GM21515 (cell line): Measurements from ENCODE around the gene FOXC2.
"Not testable (repeated sequence)": the region's sequence is repeated elsewhere in the genome, so short reads cannot be mapped to it uniquely, and the experiment has no call there.

Experiments used
- ATAC-seq: cut with Tn5 transposase; IDR thresholded peaks from one replicate; pipeline ENCODE4 v1.9.1; 2021; ENCODE audit not compliant: unreplicated experiment

Gene FOXC2

DNA sequence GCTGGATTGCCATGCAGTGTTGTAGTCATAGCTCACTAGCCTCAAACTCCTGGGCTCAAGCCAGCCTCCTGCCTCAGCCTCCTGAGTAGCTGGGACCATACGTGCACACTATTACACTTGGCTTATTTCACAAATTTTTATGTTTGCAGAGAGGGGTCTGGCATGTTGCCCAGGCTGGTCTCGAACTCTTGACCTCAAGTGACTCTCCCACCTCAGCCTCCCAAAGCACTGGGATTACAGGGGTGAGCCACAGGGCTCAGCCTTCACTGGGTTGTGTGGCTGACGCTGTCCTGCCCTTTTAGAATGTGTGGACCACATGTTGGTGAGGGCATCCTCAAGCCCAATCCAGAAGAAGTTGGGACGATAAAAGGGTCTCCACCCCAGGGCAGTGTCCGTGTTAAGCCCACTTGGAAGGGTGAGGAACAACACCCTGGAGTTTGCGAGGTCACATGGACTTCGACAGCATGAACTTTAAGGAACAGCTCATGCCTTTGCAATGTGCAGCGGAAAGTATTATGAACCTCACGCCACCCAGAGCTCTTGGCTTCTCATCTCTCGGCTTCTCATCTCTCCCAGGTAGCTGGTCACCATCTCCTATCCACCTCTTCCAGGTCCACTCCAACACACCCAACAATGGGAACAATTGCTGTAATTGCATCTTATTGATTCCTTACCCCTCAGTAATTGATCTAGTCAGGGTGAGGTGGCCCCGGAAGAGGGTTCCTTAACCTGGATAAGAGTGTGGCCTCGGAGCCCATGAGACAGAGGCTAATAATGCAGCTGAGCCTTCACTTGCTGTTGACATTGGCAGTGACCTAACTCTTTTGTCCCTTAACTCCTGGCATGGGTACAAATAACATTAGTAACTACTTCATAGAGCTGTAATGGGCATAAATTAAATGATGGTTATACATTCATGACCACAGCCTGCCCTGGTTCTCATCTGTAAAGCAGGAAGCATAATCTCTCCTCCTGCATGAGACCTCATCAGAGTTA, 18.4 kb downstream of the FOXC2 start:
- ATAC-seq = no peak

DNA sequence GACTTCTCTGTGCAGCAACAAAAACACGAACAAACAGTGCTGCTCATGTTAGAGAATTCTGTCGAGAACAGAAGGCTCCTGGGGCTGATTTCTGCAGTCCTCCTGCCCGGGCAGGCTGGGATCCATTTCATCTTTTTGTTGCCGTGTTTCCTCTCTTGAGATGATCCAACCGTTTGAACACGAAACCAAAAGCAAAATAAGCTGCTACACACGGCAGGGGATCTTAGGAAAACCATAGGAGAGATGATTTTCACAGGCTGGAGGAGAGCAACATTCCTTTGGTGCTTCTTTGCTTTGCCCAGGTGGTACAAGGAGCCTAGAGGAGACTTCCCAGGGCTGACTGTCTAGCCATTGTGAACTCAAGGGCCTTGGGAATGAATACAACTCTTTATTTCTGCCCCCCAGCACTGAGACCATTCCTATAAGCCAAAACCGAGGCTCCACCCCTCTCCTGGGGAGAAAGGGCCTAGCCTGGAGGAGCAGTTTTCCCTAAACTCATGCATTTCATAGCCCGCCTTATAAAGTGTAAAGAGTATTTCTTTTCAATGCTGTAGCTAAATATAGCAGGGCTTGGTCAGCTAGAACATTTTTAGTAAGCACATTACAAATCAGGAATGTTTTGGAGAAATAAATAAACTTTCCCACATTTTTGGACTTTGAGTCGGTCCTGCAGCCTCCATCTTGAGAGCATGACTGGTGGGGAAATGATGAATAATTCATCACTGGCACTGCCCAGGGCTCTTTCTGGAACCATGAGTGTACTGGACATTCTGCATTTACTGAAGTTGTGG, 19.4 kb downstream of the FOXC2 start:
- no peak for ATAC-seq

DNA sequence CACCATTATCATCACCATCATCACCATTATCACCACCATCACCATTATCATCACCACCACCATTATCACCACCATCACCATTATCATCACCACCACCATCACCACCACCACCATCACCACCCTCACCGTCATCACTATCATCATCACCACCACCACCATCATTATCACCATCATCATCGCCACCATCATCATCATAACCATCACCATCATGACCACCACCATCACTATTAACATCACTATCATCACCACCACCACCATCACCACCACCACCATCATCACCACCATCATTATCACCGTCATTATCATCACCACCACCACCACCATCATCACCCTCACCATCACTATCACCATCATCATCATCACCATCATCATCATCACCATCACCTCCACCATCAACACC, 20.9 kb downstream of the FOXC2 start:
- no peak for ATAC-seq

DNA sequence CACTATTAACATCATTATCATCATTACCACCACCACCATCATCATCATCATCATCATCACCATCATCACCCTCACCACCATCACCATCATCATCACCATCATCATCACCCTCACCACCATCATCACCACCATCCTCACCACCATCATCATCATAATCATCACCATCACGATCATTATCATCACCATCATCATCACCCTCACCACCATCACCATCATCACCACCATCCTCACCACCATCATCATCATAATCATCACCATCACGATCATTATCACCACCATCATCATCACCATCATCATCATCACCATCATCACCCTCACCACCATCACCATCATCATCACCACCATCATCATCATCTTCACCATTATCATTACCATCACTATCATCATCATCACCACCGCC, 21.3 kb downstream of the FOXC2 start:
- ATAC-seq = not testable (repeated sequence)

DNA sequence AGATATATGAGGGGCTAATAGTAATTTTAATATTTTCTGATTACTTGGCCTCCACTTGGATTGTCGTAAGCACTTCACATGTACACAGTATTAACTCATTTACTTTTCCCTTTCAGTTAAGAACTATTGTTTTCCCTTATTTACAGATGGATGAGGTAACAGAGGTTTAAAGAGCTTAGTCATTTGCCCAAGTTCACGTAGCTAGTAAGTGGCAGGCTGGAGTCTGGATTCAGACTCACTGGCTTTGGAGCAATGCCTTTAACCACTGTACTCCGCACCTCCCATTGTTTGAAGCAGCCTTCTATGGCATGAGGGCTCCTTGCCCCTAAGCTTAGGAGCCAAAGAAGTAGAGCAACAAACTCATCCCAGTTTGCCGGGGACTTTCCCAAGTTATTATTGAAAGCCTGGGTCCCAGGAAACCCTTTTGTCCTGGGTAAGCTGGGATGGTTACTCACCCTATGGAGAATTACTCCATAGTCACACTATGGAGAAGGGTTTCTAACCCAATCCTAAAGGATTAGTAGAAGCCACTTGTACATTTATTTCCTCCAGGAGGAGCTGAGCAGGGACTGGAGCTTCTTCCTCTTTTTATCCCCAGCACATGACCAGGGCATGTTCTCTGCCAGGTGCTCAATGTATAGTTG, 24.0 kb downstream of the FOXC2 start:
- ATAC-seq = no peak

DNA sequence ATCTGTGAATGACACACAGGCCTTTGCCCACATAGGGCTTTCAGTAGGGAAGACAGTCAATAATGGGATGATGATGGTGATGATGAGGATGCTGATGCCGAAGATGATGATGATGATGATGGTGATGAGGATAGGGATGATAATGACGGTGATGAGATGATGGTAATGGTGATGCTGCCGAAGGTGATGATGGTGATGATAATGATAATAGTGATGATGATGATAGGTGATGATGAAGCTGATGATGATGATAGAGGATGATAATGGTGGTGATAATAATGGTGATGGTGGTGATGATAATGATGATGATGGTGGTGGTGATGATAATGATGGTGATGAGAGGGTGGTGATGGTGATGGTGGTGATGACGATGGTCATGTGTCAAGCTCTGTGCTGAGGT, 24.6 kb downstream of the FOXC2 start:
- ATAC-seq = no peak

DNA sequence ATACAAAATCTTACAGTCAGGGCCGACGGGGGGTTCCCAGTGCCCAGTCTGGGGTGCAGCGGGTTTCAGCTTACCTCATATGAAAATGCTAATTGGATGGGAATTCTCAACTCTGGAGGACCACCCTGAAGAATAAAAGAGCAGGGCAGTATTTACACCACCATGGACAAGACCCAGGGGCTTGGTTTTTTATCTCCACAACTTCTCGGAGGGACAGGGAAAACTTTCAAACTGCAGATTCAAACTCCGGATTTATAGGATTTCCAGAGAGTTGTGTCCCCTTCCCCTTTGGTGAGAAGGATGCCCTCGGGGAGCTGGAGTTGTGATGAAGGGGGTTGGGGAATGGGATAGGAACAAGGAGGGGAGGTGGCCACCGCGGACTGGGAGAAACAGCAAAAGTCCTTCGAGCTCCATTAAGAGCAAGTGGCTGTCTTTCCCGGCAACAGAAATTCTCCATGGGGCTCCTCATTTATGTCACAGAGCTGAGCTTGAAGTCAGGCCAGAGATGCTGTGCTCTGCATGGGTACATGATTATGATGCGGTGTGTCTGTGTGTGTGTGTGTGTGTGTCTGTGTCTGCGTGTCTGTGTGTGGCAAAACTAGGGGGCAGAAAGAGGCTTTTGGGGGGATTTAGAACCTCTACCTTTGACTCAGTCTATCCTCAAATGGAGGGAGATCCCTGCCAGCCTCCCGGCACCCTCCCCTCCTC, 27.4 kb downstream of the FOXC2 start:
- no peak for ATAC-seq

DNA sequence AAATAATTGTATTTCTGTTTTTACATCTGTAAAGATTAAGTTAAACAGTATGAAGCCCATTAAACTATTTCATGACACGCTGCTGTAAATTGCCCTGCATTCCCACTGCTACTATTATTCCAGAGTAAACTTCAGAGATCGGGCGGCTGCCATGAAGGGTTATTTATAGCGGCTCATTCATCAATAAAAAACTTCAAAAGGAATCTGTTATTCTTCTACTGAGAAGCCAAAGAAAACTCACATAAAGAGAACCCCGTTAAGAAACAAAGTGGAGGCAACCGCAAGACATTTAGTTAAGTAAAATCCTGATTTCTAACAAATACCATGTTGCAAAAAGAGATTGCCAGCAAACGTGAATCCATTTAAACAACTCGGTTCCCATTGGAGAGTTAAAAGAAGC, 28.1 kb downstream of the FOXC2 start:
- no peak for ATAC-seq

DNA sequence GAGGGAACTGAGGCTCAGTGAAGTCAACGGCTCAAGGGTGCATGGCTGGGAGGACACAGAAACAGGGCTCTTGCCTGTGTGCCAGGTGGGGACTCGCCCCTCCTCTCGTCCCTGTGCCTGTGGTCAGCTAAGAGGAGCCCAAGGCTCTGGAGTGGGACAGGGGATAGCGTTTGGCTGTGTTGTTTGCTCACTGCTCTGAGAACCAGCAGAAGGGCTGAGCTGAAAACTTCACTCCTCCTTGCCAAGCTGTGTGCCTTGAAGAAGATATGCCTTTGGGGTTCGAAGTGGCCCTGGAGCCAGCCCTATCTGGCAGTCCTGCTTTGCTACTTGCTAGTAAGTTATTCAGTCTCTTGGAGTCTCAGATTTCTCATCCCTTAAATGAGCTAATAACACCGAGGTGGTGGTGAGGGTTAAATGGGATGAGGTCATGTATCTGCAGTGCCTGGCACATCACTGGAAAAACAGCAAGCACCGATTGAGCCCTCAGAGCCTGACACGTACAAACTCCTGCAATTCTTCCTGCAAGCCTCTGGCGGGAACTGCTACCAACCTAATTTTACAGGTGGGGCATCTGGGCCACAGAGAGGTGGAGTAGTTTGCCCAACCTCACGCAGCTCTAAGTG, 29.5 kb downstream of the FOXC2 start:
- no peak for ATAC-seq

DNA sequence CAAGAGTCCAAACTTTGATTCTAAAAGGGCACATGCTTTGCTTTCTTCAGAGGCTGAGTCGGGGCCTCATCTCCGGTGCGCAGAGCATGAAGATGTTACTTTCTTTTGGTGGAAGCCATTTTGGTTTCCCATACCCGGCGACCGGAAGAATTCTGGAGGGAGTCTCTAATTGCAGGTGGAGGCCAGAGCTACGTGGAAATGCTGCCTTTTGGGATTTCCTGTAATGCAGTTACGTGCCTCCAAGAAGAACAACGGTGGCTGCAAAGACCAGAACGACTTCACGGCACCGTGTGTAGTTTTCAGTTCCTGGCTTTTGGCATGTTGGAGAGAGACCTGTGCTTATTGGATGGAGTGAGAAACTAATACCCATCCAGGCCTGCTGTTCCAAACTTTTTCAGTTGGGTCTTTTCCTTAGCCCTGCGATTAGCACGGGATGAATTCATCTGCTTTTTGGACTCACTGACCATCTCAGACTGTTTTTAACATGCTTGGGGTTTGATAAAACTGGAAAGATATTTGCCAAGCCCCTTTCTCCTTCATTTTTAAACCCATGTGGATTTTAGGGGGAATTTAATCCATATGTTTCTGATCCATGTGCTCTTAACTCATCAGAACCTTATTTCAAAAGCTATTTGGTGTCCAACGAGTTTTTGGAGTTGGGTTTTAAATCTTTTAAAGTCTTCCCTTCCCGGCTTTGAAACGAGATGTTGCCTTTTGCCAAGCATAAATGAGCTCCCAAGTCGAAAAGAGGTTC, 30.7 kb downstream of the FOXC2 start:
- ATAC-seq = no peak

DNA sequence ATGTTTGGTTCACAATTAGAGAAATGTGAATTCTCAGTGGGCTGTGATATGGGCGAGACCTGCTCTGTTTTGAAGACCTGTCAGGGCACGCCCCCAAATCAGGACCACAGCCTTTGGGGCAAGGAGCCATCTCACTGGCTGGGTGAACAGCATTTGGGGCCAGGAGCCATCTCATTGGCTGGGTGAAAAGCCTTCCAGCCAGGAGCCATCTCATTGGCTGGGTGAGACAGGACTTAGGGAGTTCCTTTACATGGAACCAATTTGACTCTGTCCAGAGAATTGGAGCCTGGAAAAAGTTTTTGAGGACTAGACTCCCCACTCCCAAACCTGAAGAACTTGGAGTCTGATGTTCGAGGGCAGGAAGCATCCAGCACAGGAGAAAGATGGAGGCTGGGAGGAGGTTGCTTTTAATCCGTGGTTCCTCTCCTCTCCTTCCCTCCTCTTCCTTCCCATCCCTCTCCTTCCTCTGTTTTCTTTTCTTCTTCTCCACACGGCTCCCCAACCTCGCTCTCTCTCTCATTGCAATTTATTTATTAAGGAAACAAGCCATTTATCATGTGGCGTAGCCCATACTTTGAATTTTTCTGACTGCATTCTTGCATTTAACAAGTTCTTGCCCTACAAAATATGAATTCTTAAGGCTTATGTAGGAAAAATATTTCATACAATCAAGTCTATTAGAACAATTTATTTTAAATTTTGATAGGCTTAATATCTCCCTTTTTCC, 31.4 kb downstream of the FOXC2 start:
- no peak for ATAC-seq

DNA sequence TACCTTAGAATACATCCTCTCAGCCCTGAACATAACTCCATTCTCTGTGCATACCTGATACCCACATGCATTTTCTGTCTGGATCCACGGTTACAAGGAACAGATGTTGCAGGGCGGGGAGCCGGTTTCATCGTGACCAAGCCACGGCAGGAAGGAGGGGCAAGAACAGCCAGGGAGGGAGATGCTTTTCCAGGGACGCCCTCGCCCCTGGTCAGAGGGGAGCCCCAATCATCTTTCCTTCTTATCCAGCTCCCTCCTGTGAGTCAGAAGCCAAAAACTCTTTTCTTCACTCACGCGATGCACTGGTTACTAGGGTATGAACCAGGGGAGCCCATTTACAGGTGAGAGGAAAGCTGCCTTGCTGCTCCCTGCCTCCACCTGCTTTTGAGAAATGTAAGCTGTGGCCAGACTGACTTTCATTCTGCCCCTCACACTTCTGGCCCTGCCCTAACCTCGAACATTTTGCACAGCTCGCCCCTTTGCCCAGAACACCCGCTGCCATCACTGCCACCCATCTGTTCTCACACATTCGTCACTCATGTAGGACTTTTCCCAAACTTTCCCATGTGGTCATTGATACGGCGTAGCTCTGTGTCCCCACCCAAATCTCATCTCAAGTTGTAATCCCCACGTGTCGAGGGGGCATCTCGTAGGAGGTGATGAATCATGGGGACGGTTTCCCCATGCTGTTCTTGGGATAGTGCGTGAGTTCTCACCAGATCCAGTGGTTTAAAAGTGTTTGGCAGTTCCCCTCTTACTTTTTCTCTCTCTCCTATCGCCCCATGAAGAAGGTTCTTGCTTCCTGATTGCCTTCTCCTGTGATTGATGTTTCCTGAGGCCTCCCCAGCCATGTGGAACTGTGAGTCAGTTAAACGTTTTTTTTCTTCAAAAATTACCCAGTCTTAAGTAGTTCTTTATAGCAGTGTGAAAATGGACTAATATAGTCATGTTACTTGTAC, 32.3 kb downstream of the FOXC2 start:
- ATAC-seq = no peak

DNA sequence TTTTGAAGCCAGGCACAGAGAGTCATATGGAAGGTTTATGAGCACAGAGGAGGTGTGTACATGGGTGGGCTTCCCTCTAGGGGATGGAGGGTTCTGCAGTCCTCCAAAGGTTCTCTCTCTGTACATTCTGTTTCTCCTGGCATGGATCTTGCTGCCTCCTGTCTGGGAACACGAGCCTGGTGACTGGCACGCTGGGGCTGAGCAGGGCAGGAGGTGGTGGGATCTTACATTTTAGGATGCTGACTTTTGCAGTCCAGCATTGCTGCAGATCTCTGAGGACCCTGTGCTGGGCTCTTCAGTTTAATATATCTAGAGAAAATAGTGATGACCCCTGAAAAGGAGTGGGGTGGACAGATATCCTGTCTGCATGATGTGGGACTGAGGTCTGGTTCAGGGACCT, 34.7 kb downstream of the FOXC2 start:
- no peak for ATAC-seq

DNA sequence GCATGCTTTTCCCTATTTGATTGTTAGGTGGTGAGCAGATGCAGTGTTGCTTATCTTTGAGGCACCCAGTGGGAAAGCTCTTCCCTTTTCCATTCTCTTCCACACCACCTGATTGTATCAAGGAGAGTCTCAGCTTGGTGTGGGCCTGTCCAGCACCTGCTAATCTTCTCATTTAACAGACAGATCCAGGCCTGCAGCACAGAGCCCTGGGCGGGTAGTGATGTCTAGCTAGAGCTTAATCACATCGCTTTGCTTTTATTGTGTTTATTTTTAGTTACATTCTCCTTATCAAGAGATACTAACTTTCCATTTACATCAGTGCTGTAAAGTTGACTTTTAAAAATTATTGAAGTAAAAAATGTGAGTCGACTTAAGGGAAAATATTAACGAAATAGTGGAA, 35.9 kb downstream of the FOXC2 start:
- ATAC-seq = no peak

DNA sequence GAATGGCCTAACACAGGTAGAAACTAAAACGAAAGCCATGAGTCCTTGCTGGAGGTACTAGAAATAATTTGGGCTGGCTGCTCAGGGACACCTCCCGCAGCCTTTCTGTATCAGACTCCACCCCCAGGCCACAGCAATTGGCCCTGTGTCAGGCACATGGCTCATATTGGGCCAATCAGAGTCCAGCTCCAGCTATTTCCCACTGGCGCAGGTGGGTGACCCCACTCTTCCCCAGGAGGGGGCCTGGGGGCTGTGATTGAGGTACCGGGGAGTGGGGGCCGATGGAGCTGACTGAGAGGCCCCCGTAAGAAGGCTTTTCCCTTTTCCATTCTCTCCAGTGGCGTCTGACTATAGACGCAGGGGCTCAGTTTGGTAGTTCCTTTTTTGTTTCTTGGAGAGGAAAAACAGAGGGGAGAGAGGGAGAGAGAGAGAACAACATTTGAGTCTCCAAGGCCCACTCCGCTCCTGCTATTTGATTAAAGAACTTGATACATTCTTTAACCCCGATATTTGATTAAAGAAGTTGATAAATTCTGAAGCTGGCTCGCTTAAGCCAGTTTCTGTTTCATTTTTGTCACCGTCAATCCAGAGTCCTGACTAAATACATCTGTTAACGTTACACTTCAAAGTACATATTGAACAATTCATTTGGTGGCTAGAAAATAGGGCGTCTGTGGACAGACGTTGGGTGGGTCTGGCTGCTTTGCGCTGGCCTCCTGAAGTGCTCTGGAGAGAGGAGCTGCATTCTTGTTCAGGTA, 38.0 kb downstream of the FOXC2 start:
- ATAC-seq = no peak

DNA sequence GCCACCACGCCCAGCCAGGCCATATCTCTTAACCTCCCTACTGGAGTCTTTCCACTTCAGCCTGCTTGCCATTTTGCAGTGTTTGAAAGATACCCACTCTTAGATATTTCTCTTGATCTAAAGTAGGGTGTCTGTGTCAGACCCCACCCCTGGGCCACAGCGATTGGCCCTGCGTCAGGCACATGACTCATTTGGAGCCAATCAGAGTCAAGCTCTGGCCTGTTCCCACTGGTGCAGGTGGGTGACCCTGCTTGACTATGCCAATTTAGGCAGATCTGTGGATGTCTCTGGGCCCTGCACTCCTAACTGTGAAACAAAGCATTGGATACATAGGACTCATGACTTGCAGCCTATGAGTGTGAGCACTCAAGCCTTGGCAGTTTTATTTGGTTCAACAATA, 39.3 kb downstream of the FOXC2 start:
- no peak for ATAC-seq

DNA sequence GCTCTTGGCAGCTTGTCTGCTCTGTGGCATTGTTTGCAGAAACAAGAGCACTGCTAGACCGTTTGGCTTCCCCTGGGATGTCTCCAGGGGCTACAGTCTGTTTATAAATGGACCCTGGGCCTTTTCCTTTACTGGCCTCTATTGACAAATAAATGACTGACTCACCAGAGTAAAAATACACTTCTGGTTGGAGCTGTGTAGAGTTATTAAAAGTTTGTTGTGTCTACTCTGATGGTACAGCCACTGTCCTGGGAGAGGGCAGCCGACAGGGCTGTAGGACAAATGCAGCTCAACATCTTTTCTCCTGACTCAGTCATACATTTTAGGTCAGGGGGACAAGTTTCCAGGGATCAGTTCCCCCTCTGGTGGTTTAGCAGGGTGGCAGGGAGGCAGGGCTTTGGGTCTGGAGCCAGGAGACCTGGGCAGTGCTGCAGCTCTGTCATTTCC, 41.7 kb downstream of the FOXC2 start:
- ATAC-seq = no peak
